Effector memory CD4-positive, alpha-beta T cell (primary cell): ENCODE results near the gene PANK4.

Experiments used
- DNase-seq, 3 donors: peaks; one replicate each; pipeline ENCODE4 v3.0.0-alpha.2; 2020
- H3K27ac ChIP-seq: 2 replicates; pipeline ENCODE4 v1.7.0; 2013; ENCODE audit warnings: mild to moderate bottlenecking, low read length, moderate library complexity; ENCODE audit not compliant: insufficient read depth, poor library complexity, severe bottlenecking
- H3K27me3 ChIP-seq: replicated peaks from 2 replicates; pipeline ENCODE4 v1.7.0; 2013; ENCODE audit warnings: mild to moderate bottlenecking, low read length; ENCODE audit not compliant: insufficient read depth, control insufficient read depth, poor library complexity, severe bottlenecking
- H3K36me3 ChIP-seq: 2 replicates; pipeline ENCODE4 v1.7.0; 2013; ENCODE audit warnings: mild to moderate bottlenecking, low read length, moderate library complexity; ENCODE audit not compliant: control insufficient read depth, insufficient read depth
- H3K4me1 ChIP-seq: 2 replicates; pipeline ENCODE4 v1.7.0; 2013; ENCODE audit warnings: low read length, mild to moderate bottlenecking; ENCODE audit not compliant: control insufficient read depth, insufficient read depth, poor library complexity, severe bottlenecking
- H3K4me3 ChIP-seq: 2 replicates; pipeline ENCODE4 v1.7.0; 2013; ENCODE audit warnings: low read length, low read depth, mild to moderate bottlenecking; ENCODE audit not compliant: insufficient read depth, poor library complexity, severe bottlenecking
- H3K9me3 ChIP-seq: 2 replicates; pipeline ENCODE4 v1.7.0; 2013; ENCODE audit warnings: mild to moderate bottlenecking, low read length, moderate library complexity; ENCODE audit not compliant: control insufficient read depth

Gene PANK4

GRCh38 chr1:2544093-2544874, 17.9 kb upstream of the PANK4 start:
- DNase-seq: no peak
- Histone ChIP-seq H3K27me3 (no peaks in the 10 kb centered on the region), H3K4me3 (no peak overlapping the region), H3K27ac (no peak overlapping the region), H3K9me3 (no peaks in the 10 kb centered on the region), H3K4me1 (peaks cover 45% of the 10 kb centered on the region), H3K36me3 (no peaks in the 10 kb centered on the region)

- H3K4me1 ChIP-seq: peaks cover 39% of the 10 kb centered on the region
Observed at GRCh38 chr1:2543543-2544092, 17.2 kb upstream of the PANK4 start.

GRCh38 chr1:2542246-2542915, 16.0 kb upstream of the PANK4 start:
- H3K27me3 ChIP-seq: no peaks in the 10 kb centered on the region
- H3K36me3 ChIP-seq: no peaks in the 10 kb centered on the region
- H3K4me3 ChIP-seq: no peak overlapping the region
- no peak for DNase-seq
- H3K4me1 ChIP-seq: peaks cover 27% of the 10 kb centered on the region
- no peak overlapping the region for H3K27ac ChIP-seq
- H3K9me3 ChIP-seq: no peaks in the 10 kb centered on the region

More at GRCh38 chr1:2543543-2544092, 17.2 kb upstream of the PANK4 start:
- Histone ChIP-seq H3K27ac (no peak overlapping the region), H3K36me3 (no peaks in the 10 kb centered on the region), H3K27me3 (no peaks in the 10 kb centered on the region), H3K9me3 (no peaks in the 10 kb centered on the region), H3K4me3 (no peak overlapping the region)
- no peak for DNase-seq

- peaks cover 24% of the 10 kb centered on the region for H3K4me1 ChIP-seq
- DNase-seq: no peak
- H3K4me3 ChIP-seq: no peak overlapping the region
Observed at GRCh38 chr1:2541619-2542245, 15.3 kb upstream of the PANK4 start.

GRCh38 chr1:2540816-2541492, 14.6 kb upstream of the PANK4 start:
- DNase-seq: no peak
- peaks cover 18% of the 10 kb centered on the region for H3K4me1 ChIP-seq
- H3K9me3 ChIP-seq: no peaks in the 10 kb centered on the region
- no peaks in the 10 kb centered on the region for H3K27me3 ChIP-seq
- H3K4me3 ChIP-seq: no peak overlapping the region
- no peaks in the 10 kb centered on the region for H3K36me3 ChIP-seq
- no peak overlapping the region for H3K27ac ChIP-seq

More at GRCh38 chr1:2541619-2542245, 15.3 kb upstream of the PANK4 start:
- no peak overlapping the region for H3K27ac ChIP-seq
- no peaks in the 10 kb centered on the region for H3K36me3 ChIP-seq
- H3K9me3 ChIP-seq: no peaks in the 10 kb centered on the region
- H3K27me3 ChIP-seq: no peaks in the 10 kb centered on the region

- no peaks in the 10 kb centered on the region for H3K9me3 ChIP-seq
- no peak overlapping the region for H3K27ac ChIP-seq
- no peaks in the 10 kb centered on the region for H3K36me3 ChIP-seq
- DNase-seq: no peak
- peaks cover 10% of the 10 kb centered on the region for H3K4me1 ChIP-seq
- H3K4me3 ChIP-seq: no peak overlapping the region
- no peaks in the 10 kb centered on the region for H3K27me3 ChIP-seq
Observed at GRCh38 chr1:2539312-2539907, 13.0 kb upstream of the PANK4 start.

- no peaks in the 10 kb centered on the region for H3K9me3 ChIP-seq
- H3K4me1 ChIP-seq: peaks cover 10% of the 10 kb centered on the region
- no peaks in the 10 kb centered on the region for H3K27me3 ChIP-seq
Observed at GRCh38 chr1:2538872-2539271, 12.5 kb upstream of the PANK4 start.

GRCh38 chr1:2538376-2538775, 12.0 kb upstream of the PANK4 start:
- Histone ChIP-seq H3K36me3 (no peaks in the 10 kb centered on the region), H3K4me1 (peaks cover 10% of the 10 kb centered on the region), H3K27ac (no peak overlapping the region), H3K27me3 (no peaks in the 10 kb centered on the region), H3K9me3 (no peaks in the 10 kb centered on the region), H3K4me3 (no peak overlapping the region)
- no peak for DNase-seq

More at GRCh38 chr1:2538872-2539271, 12.5 kb upstream of the PANK4 start:
- Histone ChIP-seq H3K36me3 (no peaks in the 10 kb centered on the region), H3K4me3 (no peak overlapping the region), H3K27ac (no peak overlapping the region)
- no peak for DNase-seq

- H3K27me3 ChIP-seq: no peaks in the 10 kb centered on the region
- no peaks in the 10 kb centered on the region for H3K9me3 ChIP-seq
- H3K36me3 ChIP-seq: no peaks in the 10 kb centered on the region
- DNase-seq: no peak
- H3K4me3 ChIP-seq: no peak overlapping the region
- no peak overlapping the region for H3K27ac ChIP-seq
- peaks cover 10% of the 10 kb centered on the region for H3K4me1 ChIP-seq
Observed at GRCh38 chr1:2537784-2538115, 11.4 kb upstream of the PANK4 start.
